ENCODE measurements around the gene SLAMF1. TPM values are rescaled to one million over a fixed set of nuclear protein-coding genes. Genes with fewer than 3 reads are reported as not detected.

SLAMF1 gene
- total and polyA plus RNA-seq, 2 donors from 2014 or later: 0.13 to 3.3 TPM

DNA sequence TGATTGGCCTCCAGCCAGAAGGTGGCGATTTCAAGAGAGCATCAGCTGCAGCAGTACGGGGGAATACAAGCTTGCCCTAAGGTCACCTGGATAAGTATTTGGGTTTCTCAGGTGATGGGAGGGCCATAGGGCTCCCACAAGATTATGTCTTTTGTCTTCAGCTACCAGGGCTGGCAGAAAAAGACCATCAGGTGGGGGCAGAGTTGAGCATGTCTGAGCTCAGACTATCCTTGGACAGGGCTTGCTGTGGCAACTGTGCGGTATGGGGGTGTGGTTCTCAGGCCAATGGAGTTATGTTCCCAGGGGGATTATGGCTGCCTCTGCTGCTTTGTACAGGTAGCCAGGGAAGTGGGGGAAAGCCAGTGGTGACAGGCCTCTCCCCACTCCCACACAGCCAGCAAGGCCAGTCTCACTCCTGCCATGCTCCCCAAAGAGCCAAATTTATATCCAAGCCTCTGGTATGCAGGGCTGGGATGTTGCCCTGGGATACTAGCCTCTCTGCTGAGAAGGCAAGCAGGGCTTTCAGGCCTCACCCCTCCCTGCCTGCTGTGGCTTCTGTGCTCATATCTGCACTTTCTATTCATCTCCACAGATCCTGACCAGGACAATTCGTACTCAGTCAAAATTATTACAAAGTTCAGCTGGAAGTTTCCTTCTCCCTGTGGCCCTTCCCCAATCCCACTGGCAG is 40.9 kb downstream of the SLAMF1 start:
- Histone ChIP-seq H3K4me3 (ENCODE audit: low read length in 3 of 3) (no peak overlapping the region), H3K9me3 (ENCODE audit: control insufficient read depth in 2 of 3, insufficient read depth in 1 of 3, low read length in 3 of 3) (no peaks in the 10 kb centered on the region), H3K27me3 (ENCODE audit: control insufficient read depth, insufficient read depth, low read length) (no peaks in the 10 kb centered on the region), H3K36me3 (ENCODE audit: control insufficient read depth in 2 of 3, insufficient read depth in 3 of 3, low read length in 3 of 3) (no peaks in the 10 kb centered on the region), H3K4me1 (ENCODE audit: control insufficient read depth in 2 of 3, insufficient read depth in 2 of 3, low read depth in 1 of 3, low read length in 3 of 3) (no peaks in the 10 kb centered on the region), H3K9ac (ENCODE audit: low read length in 3 of 3) (no peak overlapping the region), H3K27ac (ENCODE audit: low read depth in 2 of 2, low read length in 2 of 2) (no peak overlapping the region)
- intact Hi-C loops (cut with DNase I): no loop called here
- FAIRE-seq: no peak
- no peak for DNase-seq
- TF ChIP-seq, protein P1, sequence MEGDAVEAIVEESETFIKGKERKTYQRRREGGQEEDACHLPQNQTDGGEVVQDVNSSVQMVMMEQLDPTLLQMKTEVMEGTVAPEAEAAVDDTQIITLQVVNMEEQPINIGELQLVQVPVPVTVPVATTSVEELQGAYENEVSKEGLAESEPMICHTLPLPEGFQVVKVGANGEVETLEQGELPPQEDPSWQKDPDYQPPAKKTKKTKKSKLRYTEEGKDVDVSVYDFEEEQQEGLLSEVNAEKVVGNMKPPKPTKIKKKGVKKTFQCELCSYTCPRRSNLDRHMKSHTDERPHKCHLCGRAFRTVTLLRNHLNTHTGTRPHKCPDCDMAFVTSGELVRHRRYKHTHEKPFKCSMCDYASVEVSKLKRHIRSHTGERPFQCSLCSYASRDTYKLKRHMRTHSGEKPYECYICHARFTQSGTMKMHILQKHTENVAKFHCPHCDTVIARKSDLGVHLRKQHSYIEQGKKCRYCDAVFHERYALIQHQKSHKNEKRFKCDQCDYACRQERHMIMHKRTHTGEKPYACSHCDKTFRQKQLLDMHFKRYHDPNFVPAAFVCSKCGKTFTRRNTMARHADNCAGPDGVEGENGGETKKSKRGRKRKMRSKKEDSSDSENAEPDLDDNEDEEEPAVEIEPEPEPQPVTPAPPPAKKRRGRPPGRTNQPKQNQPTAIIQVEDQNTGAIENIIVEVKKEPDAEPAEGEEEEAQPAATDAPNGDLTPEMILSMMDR (IDR thresholded peaks at IDR 0.05; ENCODE audit: borderline replicate concordance, extremely low read depth, insufficient read depth): no peak

DNA sequence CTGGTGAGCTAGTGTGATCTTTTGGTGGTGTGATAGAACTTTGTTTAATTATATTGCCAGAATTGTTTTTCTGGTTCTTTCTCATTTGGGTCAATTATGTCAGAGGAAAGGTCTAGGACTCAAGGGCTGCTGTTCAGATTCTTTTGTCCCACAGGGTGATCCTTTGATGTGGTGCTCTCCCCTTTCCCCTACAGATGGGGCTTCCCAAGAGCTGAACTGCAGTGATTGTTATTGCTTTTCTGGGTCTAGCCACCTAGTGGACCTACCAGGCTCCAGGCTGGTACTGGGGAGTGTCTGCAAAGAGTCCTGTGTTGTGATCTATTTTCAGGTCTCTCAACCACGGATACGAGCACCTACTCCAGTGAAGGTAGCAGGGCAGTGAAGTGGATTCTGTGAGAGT is 41.6 kb downstream of the SLAMF1 start:
- Histone ChIP-seq H3K27ac (ENCODE audit: low read depth in 2 of 2, low read length in 2 of 2) (no peak overlapping the region), H3K4me1 (ENCODE audit: control insufficient read depth in 2 of 3, insufficient read depth in 2 of 3, low read depth in 1 of 3, low read length in 3 of 3) (no peaks in the 10 kb centered on the region), H3K9ac (ENCODE audit: low read length in 3 of 3) (no peak overlapping the region), H3K27me3 (ENCODE audit: control insufficient read depth, insufficient read depth, low read length) (no peaks in the 10 kb centered on the region), H3K9me3 (ENCODE audit: control insufficient read depth in 2 of 3, insufficient read depth in 1 of 3, low read length in 3 of 3) (no peaks in the 10 kb centered on the region), H3K4me3 (ENCODE audit: low read length in 3 of 3) (no peak overlapping the region), H3K36me3 (ENCODE audit: control insufficient read depth in 2 of 3, insufficient read depth in 3 of 3, low read length in 3 of 3) (no peaks in the 10 kb centered on the region)
- intact Hi-C loops (cut with DNase I): no loop called here
- FAIRE-seq (no peak), DNase-seq (no peak)
- TF ChIP-seq, protein P1 (IDR thresholded peaks at IDR 0.05; ENCODE audit: borderline replicate concordance, extremely low read depth, insufficient read depth): no peak

DNA sequence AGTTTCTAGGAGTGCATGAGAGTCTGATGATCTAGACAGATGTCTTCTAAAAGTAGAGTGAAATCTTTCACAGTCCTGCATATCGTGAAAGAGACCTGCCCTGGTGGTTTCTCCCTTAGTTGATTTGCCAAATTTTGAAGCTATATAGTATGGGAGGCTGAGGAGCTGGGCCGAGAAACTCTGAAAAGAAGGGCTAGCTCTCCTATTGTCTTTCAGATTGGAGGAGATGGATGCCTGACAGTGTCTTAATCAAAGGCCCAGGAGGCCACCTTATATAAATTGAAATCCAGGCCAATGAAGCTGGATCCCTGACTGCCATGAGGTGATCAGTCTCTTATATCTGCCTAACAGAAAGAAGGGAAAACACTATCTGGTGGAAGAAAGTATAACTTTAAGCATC is 49.1 kb downstream of the SLAMF1 start:
- no peak overlapping the region for H3K27ac ChIP-seq (ENCODE audit: low read depth in 2 of 2, low read length in 2 of 2)
- FAIRE-seq (no peak), DNase-seq (no peak)
- H3K4me3 ChIP-seq (ENCODE audit: low read length in 3 of 3): no peak overlapping the region
- no peaks in the 10 kb centered on the region for H3K36me3 ChIP-seq (ENCODE audit: control insufficient read depth in 2 of 3, insufficient read depth in 3 of 3, low read length in 3 of 3)
- H3K9me3 ChIP-seq (ENCODE audit: control insufficient read depth in 2 of 3, insufficient read depth in 1 of 3, low read length in 3 of 3): no peaks in the 10 kb centered on the region
- H3K4me1 ChIP-seq (ENCODE audit: control insufficient read depth in 2 of 3, insufficient read depth in 2 of 3, low read depth in 1 of 3, low read length in 3 of 3): no peaks in the 10 kb centered on the region
- TF ChIP-seq, protein P1 (IDR thresholded peaks at IDR 0.05; ENCODE audit: borderline replicate concordance, extremely low read depth, insufficient read depth): no peak
- intact Hi-C loops (cut with DNase I): no loop called here
- no peaks in the 10 kb centered on the region for H3K27me3 ChIP-seq (ENCODE audit: control insufficient read depth, insufficient read depth, low read length)
- no peak overlapping the region for H3K9ac ChIP-seq (ENCODE audit: low read length in 3 of 3)

GRCh38 chr1:160597051-160597450 is 49.8 kb downstream of the SLAMF1 start:
- H3K4me1 ChIP-seq (ENCODE audit: control insufficient read depth in 2 of 3, insufficient read depth in 2 of 3, low read depth in 1 of 3, low read length in 3 of 3): no peaks in the 10 kb centered on the region
- H3K27me3 ChIP-seq (ENCODE audit: control insufficient read depth, insufficient read depth, low read length): no peaks in the 10 kb centered on the region
- intact Hi-C loops (cut with DNase I): no loop called here
- no peak overlapping the region for H3K9ac ChIP-seq (ENCODE audit: low read length in 3 of 3)
- FAIRE-seq (no peak), DNase-seq (no peak)
- TF ChIP-seq, protein P1 (IDR thresholded peaks at IDR 0.05; ENCODE audit: borderline replicate concordance, extremely low read depth, insufficient read depth): no peak
- no peaks in the 10 kb centered on the region for H3K36me3 ChIP-seq (ENCODE audit: control insufficient read depth in 2 of 3, insufficient read depth in 3 of 3, low read length in 3 of 3)
- no peak overlapping the region for H3K27ac ChIP-seq (ENCODE audit: low read depth in 2 of 2, low read length in 2 of 2)
- H3K9me3 ChIP-seq (ENCODE audit: control insufficient read depth in 2 of 3, insufficient read depth in 1 of 3, low read length in 3 of 3): no peaks in the 10 kb centered on the region
- no peak overlapping the region for H3K4me3 ChIP-seq (ENCODE audit: low read length in 3 of 3)
